Measurements from ENCODE around the gene RBMS1.

- TF ChIP-seq POLR2A (IDR thresholded peaks at IDR 0.05) (no peak), CTCF (IDR thresholded peaks at IDR 0.05) (no peak)
These were observed 160.1 kb downstream of the RBMS1 start for GRCh38 chr2:160333324-160334027.

All from vagina (tissue), 2 donors.